Measurements from ENCODE around the gene HES2. TPM values are rescaled to one million over a fixed set of nuclear protein-coding genes. Genes with fewer than 3 reads are reported as not detected.
"Not testable (repeated sequence)": the region's sequence is repeated elsewhere in the genome, so short reads cannot be mapped to it uniquely, and the experiment has no call there.

Gene HES2
- total RNA-seq, 4 donors from 2014 or later = 2.5 to 15.9 (median 5.2) TPM

DNA sequence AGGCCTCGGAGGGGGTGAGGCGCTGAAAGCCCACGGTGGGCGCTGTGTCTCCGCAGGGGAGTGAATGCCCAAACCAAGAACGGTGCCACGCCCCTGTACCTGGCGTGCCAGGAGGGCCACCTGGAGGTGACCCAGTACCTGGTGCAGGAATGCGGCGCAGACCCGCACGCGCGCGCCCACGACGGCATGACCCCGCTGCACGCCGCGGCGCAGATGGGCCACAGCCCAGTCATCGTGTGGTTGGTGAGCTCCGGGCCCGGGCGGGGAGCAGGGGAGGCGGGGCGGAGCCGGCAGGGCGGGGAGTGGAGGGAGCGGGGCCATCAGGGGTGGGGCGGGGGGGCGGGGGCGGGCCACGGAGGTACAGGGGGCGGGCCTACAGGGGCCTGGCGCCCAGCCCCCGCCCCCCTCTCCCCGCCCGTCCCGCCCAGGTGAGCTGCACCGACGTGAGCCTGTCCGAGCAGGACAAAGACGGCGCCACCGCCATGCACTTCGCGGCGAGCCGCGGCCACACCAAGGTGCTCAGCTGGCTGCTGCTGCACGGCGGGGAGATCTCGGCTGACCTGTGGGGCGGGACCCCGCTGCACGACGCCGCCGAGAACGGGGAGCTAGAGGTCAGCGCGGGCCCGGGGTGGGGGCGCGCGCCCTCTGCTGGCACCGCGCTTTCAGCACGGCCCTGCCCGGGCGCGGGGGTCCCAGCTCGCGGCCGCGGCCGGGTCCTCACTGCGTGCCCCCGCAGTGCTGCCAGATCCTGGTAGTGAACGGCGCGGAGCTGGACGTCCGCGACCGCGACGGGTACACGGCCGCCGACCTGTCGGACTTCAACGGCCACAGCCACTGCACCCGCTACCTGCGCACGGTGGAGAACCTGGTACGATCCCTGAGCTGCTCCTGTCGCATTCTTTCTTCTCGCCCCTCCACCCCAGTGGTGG is 20.7 kb upstream of the HES2 start:
- H3K4me3 ChIP-seq = peak overlapping the region in 3 of 4 donors; percentile 33 to 48 (median 43)

DNA sequence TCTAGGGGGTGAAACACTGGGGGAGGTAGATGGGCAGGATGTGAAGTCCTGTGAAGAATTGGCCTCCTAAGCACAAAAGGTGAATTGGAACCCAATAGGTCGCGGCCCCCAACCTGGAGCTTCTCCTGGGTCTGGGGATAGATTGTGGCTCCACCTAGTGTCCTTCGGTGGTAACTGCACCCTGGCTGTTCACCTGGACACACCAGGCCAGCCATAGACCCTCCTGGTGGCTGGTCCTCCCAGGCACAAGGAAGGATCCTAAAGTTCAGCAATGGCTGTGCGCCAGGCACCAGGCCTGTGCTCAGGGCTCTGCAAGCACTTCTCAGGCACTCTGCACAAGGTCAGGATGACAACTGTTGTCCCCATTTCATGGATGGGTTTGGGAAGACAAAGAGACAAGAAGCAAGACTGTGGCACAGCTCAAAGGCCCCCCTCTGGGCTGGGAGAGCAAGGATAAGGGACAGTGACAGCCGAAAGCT is 18.4 kb upstream of the HES2 start:
- Histone ChIP-seq H3K4me1 (peaks cover 0 to 15% (median 0%) of the 10 kb centered on the region in 4 donors), H3K27ac (no peak overlapping the region), H3K36me3 (no peaks in the 10 kb centered on the region), H3K27me3 (peaks cover 0 to 3% of the 10 kb centered on the region in 2 donors), H3K4me3 (no peak overlapping the region), H3K9me3 (no peaks in the 10 kb centered on the region)
- no peak for TF ChIP-seq POLR2A (IDR thresholded peaks at IDR 0.05)
- TF ChIP-seq, protein P1, sequence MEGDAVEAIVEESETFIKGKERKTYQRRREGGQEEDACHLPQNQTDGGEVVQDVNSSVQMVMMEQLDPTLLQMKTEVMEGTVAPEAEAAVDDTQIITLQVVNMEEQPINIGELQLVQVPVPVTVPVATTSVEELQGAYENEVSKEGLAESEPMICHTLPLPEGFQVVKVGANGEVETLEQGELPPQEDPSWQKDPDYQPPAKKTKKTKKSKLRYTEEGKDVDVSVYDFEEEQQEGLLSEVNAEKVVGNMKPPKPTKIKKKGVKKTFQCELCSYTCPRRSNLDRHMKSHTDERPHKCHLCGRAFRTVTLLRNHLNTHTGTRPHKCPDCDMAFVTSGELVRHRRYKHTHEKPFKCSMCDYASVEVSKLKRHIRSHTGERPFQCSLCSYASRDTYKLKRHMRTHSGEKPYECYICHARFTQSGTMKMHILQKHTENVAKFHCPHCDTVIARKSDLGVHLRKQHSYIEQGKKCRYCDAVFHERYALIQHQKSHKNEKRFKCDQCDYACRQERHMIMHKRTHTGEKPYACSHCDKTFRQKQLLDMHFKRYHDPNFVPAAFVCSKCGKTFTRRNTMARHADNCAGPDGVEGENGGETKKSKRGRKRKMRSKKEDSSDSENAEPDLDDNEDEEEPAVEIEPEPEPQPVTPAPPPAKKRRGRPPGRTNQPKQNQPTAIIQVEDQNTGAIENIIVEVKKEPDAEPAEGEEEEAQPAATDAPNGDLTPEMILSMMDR (IDR thresholded peaks at IDR 0.05) = peak; percentile 63 to 94 (median 87)
- peak; percentile 61 to 85 (median 77) for DNase-seq

More for the DNA sequence above, 20.7 kb upstream of the HES2 start:
- peak; percentile 49 to 89 (median 87) for DNase-seq
- no peak for TF ChIP-seq POLR2A (IDR thresholded peaks at IDR 0.05)
- TF ChIP-seq, protein P1 (IDR thresholded peaks at IDR 0.05) = peak in 4 of 6 experiments; percentile 33 to 56 (median 43)
- Histone ChIP-seq H3K4me1 (peaks cover 0 to 15% (median 0%) of the 10 kb centered on the region in 4 donors), H3K9me3 (no peaks in the 10 kb centered on the region), H3K27ac (no peak overlapping the region), H3K27me3 (peaks cover 0 to 3% of the 10 kb centered on the region in 2 donors), H3K36me3 (no peaks in the 10 kb centered on the region)

DNA sequence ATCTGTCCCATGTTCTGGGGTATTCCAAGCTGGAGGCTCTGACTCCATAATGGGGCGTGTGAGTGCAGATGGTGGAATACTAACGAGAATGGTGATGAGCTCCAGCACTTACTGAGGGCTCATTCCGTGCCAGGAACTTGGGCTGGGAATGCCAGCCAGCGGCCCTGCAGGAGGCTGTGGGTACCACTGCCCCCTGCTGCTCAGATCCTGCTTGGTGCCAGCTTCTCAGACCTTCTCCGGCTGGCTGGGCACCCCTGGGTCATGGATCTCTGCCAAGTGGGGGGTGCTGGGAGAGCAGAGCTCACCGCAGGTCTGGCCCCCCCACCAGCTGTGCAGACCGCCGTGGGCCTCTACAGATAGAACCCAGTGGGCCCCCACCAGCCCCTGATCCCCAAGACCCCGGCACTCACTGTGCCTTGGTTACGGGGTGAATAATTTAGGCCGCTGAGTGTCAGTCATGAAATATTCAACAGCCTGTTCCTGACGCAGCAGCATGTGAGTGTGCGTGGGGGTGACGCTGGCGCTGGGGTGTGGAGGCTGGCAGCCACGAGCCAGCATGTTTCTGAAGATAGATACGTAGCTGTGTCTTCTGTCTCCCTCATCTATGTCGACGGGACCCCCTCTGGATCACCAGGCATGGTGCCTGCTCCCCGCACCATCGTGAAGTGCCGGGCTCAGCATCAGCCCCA is 17.4 kb upstream of the HES2 start:
- H3K27me3 ChIP-seq, H3K27ac ChIP-seq, DNase-seq, H3K4me3 ChIP-seq, H3K9me3 ChIP-seq, H3K36me3 ChIP-seq: not testable (repeated sequence)
- peaks cover 0 to 15% (median 0%) of the 10 kb centered on the region in 4 donors for H3K4me1 ChIP-seq
- TF ChIP-seq, protein P1 (IDR thresholded peaks at IDR 0.05) = peak in 4 of 6 experiments; percentile 9 to 40 (median 26)

DNA sequence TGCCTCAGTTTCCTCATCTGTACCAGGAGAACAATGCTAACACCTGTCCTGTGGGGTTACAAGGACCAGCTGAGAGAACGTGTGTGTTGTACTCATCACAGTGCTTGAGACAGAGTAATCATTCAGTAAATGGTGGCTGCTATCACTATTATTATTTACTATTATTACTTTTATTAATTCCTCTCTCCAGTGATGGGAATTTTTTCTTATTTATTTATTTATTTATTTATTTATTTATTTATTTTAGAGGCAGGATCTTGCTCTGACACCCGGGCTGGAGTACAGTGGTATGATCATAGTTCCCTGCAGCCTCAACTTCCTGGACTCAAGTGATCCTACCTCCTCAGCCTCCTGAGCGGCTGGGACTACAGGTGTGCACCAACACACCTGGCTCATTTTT is 16.6 kb upstream of the HES2 start:
- not testable (repeated sequence) for H3K27me3 ChIP-seq, H3K36me3 ChIP-seq, H3K27ac ChIP-seq, H3K4me3 ChIP-seq, DNase-seq, H3K9me3 ChIP-seq
- peaks cover 0 to 15% (median 0%) of the 10 kb centered on the region in 4 donors for H3K4me1 ChIP-seq

DNA sequence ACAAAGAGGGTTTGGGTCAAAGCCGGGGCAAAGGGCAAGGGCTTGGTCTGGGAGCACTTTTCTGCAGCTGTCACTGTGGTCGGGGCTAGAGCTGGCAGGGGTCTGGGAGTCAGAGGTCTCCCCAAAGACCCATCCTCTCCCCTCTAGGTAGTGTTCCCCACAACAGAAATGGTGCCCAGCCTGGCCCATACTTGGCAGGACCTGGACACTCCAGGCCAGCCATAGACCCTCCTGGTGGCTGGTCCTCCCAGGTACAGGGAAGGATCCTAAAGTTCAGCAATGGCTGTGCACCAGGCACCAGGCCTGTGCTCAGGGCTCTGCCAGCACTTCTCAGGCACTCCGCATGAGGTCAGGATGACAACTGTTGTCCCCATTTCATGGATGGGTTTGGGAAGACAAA is 15.8 kb upstream of the HES2 start:
- Histone ChIP-seq H3K4me1 (peaks cover 0 to 9% (median 0%) of the 10 kb centered on the region in 4 donors), H3K9me3 (no peaks in the 10 kb centered on the region), H3K36me3 (no peaks in the 10 kb centered on the region), H3K27ac (no peak overlapping the region), H3K4me3 (no peak overlapping the region), H3K27me3 (peaks cover 0 to 3% of the 10 kb centered on the region in 2 donors)
- no peak for DNase-seq
- TF ChIP-seq POLR2A (IDR thresholded peaks at IDR 0.05) = no peak
- TF ChIP-seq, protein P1 (IDR thresholded peaks at IDR 0.05) = no peak

Data from Peyer's patch (tissue), 4 donors.